ENCODE results near the gene S1PR3. TPM values are rescaled to one million over a fixed set of nuclear protein-coding genes. Genes with fewer than 3 reads are reported as not detected.

The S1PR3 gene
- total RNA-seq, 2 experiments from 2014 or later, result 0.31 to 0.33 TPM

DNA sequence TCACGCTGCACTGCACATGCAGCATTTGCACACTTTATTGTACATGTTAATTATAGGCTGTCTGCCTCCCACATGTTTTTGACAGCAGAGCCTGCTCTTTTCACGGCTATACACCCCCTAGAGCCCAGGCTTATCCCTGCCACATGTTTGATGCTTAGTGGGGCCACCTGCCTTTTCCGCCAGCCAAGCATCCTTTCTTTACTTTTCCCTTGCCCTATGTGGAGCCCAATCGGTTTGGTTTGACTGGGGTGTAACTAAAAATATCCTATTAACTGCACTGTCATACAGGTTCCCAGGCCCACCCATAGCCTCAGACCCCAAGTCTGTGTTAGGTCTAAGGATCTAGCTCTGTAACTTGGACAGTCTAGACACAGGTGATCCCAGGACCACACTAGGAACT, 18.9 kb upstream of the S1PR3 start:
- Histone ChIP-seq H3K27me3 (ENCODE audit: control insufficient read depth in 1 of 2, insufficient read depth in 2 of 2, low read length in 2 of 2) (no peaks in the 10 kb centered on the region), H3K4me3 (ENCODE audit: low read length) (no peak overlapping the region), H3K9me3 (ENCODE audit: control insufficient read depth in 1 of 2, insufficient read depth in 1 of 2, low read length in 2 of 2) (peaks cover 0 to 16% of the 10 kb centered on the region in 2 experiments), H3K27ac (ENCODE audit: low read depth in 1 of 2, low read length in 2 of 2) (no peak overlapping the region), H3K4me1 (ENCODE audit: insufficient read depth, low read length) (no peaks in the 10 kb centered on the region), H3K36me3 (ENCODE audit: insufficient read depth, low read length) (no peaks in the 10 kb centered on the region)
- intact Hi-C loops (cut with DNase I, micrococcal nuclease), result no loop called here
- Mint-ChIP-seq H3K27ac (no peak overlapping the region), H3K9me3 (no peaks in the 10 kb centered on the region), H3K36me3 (ENCODE audit: low read depth) (no peaks in the 10 kb centered on the region), H3K4me1 (ENCODE audit: low read depth) (no peaks in the 10 kb centered on the region), H3K4me3 (no peak overlapping the region), H3K27me3 (peaks cover 9% of the 10 kb centered on the region)
- CTCF ChIA-PET, result no interaction called here
- TF ChIP-seq, protein P1, sequence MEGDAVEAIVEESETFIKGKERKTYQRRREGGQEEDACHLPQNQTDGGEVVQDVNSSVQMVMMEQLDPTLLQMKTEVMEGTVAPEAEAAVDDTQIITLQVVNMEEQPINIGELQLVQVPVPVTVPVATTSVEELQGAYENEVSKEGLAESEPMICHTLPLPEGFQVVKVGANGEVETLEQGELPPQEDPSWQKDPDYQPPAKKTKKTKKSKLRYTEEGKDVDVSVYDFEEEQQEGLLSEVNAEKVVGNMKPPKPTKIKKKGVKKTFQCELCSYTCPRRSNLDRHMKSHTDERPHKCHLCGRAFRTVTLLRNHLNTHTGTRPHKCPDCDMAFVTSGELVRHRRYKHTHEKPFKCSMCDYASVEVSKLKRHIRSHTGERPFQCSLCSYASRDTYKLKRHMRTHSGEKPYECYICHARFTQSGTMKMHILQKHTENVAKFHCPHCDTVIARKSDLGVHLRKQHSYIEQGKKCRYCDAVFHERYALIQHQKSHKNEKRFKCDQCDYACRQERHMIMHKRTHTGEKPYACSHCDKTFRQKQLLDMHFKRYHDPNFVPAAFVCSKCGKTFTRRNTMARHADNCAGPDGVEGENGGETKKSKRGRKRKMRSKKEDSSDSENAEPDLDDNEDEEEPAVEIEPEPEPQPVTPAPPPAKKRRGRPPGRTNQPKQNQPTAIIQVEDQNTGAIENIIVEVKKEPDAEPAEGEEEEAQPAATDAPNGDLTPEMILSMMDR (IDR thresholded peaks at IDR 0.05), result no peak
- no peak for ATAC-seq (ENCODE audit: poor library complexity)
- no peak for DNase-seq
- POLR2A ChIA-PET, result no interaction called here

- ATAC-seq (ENCODE audit: poor library complexity), result no peak
- no peaks in the 10 kb centered on the region for H3K36me3 Mint-ChIP-seq (ENCODE audit: low read depth)
- H3K9me3 Mint-ChIP-seq, result no peaks in the 10 kb centered on the region
- peaks cover 12% of the 10 kb centered on the region for H3K27me3 Mint-ChIP-seq
- Histone ChIP-seq H3K4me1 (ENCODE audit: insufficient read depth, low read length) (no peaks in the 10 kb centered on the region), H3K9me3 (ENCODE audit: control insufficient read depth in 1 of 2, insufficient read depth in 1 of 2, low read length in 2 of 2) (peaks cover 0 to 16% of the 10 kb centered on the region in 2 experiments), H3K27me3 (ENCODE audit: control insufficient read depth in 1 of 2, insufficient read depth in 2 of 2, low read length in 2 of 2) (no peaks in the 10 kb centered on the region), H3K4me3 (ENCODE audit: low read length) (no peak overlapping the region), H3K27ac (ENCODE audit: low read depth in 1 of 2, low read length in 2 of 2) (no peak overlapping the region), H3K36me3 (ENCODE audit: insufficient read depth, low read length) (no peaks in the 10 kb centered on the region)
- DNase-seq, result no peak
- H3K27ac Mint-ChIP-seq, result no peak overlapping the region
- ChIA-PET CTCF (no interaction called here), POLR2A (no interaction called here)
- TF ChIP-seq, protein P1 (IDR thresholded peaks at IDR 0.05), result no peak
- no peak overlapping the region for H3K4me3 Mint-ChIP-seq
- intact Hi-C loops (cut with DNase I, micrococcal nuclease), result no loop called here
- H3K4me1 Mint-ChIP-seq (ENCODE audit: low read depth), result no peaks in the 10 kb centered on the region
These were observed 17.8 kb upstream of the S1PR3 start for GRCh38 chr9:88973281-88974045.

- Histone ChIP-seq H3K9me3 (ENCODE audit: control insufficient read depth in 1 of 2, insufficient read depth in 1 of 2, low read length in 2 of 2) (peaks cover 0 to 16% of the 10 kb centered on the region in 2 experiments), H3K36me3 (ENCODE audit: insufficient read depth, low read length) (no peaks in the 10 kb centered on the region), H3K4me1 (ENCODE audit: insufficient read depth, low read length) (no peaks in the 10 kb centered on the region), H3K4me3 (ENCODE audit: low read length) (no peak overlapping the region), H3K27ac (ENCODE audit: low read depth in 1 of 2, low read length in 2 of 2) (no peak overlapping the region), H3K27me3 (ENCODE audit: control insufficient read depth in 1 of 2, insufficient read depth in 2 of 2, low read length in 2 of 2) (no peaks in the 10 kb centered on the region)
- ChIA-PET POLR2A (no interaction called here), CTCF (no interaction called here)
- Mint-ChIP-seq H3K9me3 (no peaks in the 10 kb centered on the region), H3K27me3 (peaks cover 12% of the 10 kb centered on the region), H3K36me3 (ENCODE audit: low read depth) (no peaks in the 10 kb centered on the region), H3K4me1 (ENCODE audit: low read depth) (no peaks in the 10 kb centered on the region), H3K27ac (no peak overlapping the region), H3K4me3 (no peak overlapping the region)
- TF ChIP-seq, protein P1 (IDR thresholded peaks at IDR 0.05), result no peak
- intact Hi-C loops (cut with DNase I, micrococcal nuclease), result no loop called here
- DNase-seq (no peak), ATAC-seq (ENCODE audit: poor library complexity) (no peak)
These were observed 16.6 kb upstream of the S1PR3 start for GRCh38 chr9:88974641-88975040.
